BE2C (cell line): ENCODE measurements around the gene LTBP3.
"Not testable (repeated sequence)": the region's sequence is repeated elsewhere in the genome, so short reads cannot be mapped to it uniquely, and the experiment has no call there.

Source experiments
- DNase-seq: peaks from one replicate; pipeline ENCODE4 v3.0.0-alpha.2; 2020
- H3K27me3 ChIP-seq: fragments of 250-450 bp; sonication (Bioruptor Pico); 2 replicates; pipeline ENCODE4 v1.5.1; 2020; ENCODE audit warnings: mild to moderate bottlenecking
- H3K36me3 ChIP-seq: fragments of 250-450 bp; sonication (Bioruptor Pico); 2 replicates; pipeline ENCODE4 v1.5.1; 2020; ENCODE audit warnings: mild to moderate bottlenecking
- H3K4me1 ChIP-seq: fragments of 250-450 bp; sonication (Bioruptor Pico); 2 replicates; pipeline ENCODE4 v1.5.1; 2020
- H3K4me3 ChIP-seq: 2 replicates; pipeline ENCODE4 v1.5.1; 2011; ENCODE audit warnings: low read depth, low read length
- H3K9me3 ChIP-seq: fragments of 250-450 bp; sonication (Bioruptor Pico); 2 replicates; pipeline ENCODE4 v1.5.1; 2020
- CTCF ChIP-seq: IDR thresholded peaks from 2 replicates; pipeline ENCODE4 v1.5.1; 2012; ENCODE audit warnings: mild to moderate bottlenecking, low read depth, low read length

Gene LTBP3

GRCh38 chr11:65524014-65524740 lies 34.0 kb downstream of the LTBP3 start:
- H3K4me3 ChIP-seq: peak overlapping the region; percentile 41
- no peaks in the 10 kb centered on the region for H3K9me3 ChIP-seq
- no peaks in the 10 kb centered on the region for H3K27me3 ChIP-seq
- TF ChIP-seq CTCF: no peak
- no peaks in the 10 kb centered on the region for H3K36me3 ChIP-seq
- DNase-seq: no peak
- no peaks in the 10 kb centered on the region for H3K4me1 ChIP-seq

DNA sequence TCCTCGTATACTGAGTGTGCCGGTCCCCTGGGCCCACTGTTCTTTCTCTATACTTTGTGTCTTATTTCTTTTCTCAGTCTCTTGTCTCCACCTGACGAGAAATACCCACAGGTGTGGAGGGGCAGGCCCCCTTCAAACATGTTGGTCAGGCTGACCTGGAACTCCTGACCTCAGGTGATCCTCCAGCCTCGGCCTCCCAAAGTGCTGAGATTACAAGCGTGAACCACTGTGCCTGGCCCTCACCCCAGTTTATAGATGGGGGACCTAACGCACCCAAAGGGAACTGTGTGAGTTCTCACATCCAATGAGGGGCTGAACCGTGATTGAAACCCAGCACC lies 34.6 kb downstream of the LTBP3 start:
- not testable (repeated sequence) for H3K27me3 ChIP-seq, H3K4me1 ChIP-seq, DNase-seq, H3K9me3 ChIP-seq, H3K36me3 ChIP-seq, H3K4me3 ChIP-seq

GRCh38 chr11:65522718-65523630 lies 35.2 kb downstream of the LTBP3 start:
- DNase-seq, H3K4me3 ChIP-seq, H3K4me1 ChIP-seq, H3K27me3 ChIP-seq, H3K36me3 ChIP-seq, H3K9me3 ChIP-seq: not testable (repeated sequence)

DNA sequence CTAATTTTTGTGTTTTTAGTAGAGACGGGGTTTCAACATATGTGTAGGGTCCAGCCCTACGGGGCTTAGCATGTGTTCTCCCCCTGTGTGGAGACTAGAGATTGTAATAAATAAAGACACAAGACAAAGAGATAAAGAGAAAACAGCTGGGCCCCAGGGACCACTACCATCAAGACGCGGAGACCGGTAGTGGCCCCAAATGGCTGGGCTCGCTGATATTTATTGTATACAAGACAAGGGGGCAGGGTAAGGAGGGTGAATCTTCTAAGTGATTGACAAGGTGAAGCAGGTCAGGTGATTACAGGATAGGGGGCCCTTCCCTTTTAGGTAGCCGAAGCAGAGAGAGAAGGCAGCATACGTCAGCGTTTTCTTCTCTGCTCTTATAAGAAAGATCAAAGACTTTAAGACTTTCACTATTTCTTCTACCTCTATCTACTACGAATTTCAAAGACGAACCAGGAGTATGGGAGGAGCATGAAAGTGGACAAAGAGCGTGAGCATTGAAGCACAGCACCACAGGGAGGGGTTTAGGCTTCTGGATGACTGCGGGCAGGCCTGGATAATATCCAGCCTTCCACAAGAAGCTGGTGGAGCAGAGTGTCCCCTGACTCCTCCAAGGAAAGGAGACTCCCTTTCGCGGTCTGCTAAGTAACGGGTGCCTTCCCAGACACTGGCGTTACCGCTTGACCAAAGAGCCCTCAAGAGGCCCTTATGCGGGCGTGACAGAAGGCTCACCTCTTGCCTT lies 36.2 kb downstream of the LTBP3 start:
- H3K36me3 ChIP-seq, H3K27me3 ChIP-seq, DNase-seq, H3K9me3 ChIP-seq, H3K4me3 ChIP-seq, H3K4me1 ChIP-seq: not testable (repeated sequence)

- not testable (repeated sequence) for DNase-seq, H3K9me3 ChIP-seq, H3K4me3 ChIP-seq, H3K27me3 ChIP-seq, H3K4me1 ChIP-seq, H3K36me3 ChIP-seq
Observed at GRCh38 chr11:65518941-65519549, 39.1 kb downstream of the LTBP3 start.

DNA sequence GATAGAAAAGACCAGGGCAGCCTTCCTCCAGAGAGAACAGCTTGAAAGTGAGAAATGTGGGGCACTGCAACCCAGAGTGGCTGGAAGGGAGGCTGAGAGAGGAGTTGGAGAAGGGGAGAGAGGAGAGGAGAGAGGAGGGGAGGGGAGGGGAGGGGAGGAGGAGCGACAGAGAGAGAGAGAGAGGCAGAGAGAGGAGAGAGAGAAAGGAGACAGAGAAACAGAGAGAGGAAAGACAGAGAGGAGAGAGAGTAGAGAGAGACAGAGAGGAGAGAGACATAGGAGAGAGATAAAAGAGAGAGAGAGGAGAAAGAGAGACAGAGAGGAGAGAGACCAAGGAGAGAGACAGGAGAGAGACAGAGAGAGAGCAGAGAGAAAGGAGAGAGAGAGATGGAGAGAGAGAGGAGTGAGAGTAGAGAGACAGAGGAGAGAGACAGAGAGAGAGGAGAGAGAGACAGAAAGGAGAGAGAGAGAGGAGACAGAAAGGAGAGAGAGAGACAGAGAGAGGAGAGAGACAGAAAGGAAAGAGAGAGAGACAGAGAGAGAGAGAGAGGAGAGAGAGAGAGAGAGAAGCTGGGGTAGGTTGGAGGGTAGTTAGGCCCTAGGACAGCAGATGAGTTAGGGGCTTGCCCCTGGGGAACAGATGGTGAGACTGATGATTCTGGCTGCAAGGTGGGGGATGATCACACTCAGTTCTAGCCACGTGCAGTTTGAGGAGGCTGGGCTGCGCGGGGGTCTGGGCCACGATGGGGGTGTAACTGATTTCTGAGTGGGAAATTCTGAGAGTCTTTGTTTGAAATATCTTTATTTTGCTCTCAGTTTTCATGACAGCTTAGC lies 41.8 kb downstream of the LTBP3 start:
- DNase-seq: no peak
- Histone ChIP-seq H3K36me3 (no peaks in the 10 kb centered on the region), H3K4me1 (no peaks in the 10 kb centered on the region), H3K27me3 (no peaks in the 10 kb centered on the region), H3K9me3 (no peaks in the 10 kb centered on the region), H3K4me3 (no peak overlapping the region)
- TF ChIP-seq CTCF: no peak

- not testable (repeated sequence) for H3K9me3 ChIP-seq, H3K4me1 ChIP-seq, H3K27me3 ChIP-seq, H3K4me3 ChIP-seq, DNase-seq, H3K36me3 ChIP-seq
Observed at GRCh38 chr11:65512311-65512710, 45.8 kb downstream of the LTBP3 start.
